ENCODE results near the gene C19orf67.

The C19orf67 gene

DNA sequence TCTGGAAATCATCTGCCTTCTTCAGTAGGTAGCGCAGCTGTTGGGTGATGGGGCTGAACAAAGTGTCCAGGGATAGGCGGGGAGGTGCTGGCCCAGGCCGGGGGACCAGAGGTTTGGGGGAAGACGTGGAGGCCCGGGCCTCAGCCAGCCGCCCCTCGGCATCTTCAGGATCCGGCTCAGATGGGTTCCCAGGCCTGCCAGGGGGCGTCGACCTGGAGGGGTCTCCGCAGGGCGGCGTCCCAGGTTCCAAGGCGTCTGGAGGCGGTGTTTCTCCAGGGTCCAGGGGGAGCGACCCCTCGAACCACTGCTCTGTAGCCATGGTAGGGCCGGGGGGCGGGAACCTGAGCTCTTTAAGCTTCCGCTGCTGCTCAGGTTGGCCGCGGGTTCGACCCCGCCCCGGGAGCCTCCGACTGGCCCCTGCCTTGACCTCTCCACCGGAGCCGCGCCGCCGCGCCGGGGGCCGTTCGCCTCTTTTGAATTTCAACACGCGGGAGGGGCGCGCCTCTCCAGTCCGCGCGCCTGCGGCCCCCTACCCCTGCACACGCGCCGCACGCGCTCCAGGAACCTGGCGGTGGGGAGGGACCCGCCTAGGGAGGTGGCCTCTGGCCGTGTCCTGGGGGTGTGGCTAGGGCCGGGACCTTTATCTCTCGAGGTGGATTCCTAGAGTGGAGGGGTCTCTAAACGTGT is at the start of gene C19orf67:
TSS of gene C19orf67 (minus strand) at position 475 of the 687 bp plus-strand sequence. CDS start at position 319, 156 bp downstream.
- no peak for DNase-seq

DNA sequence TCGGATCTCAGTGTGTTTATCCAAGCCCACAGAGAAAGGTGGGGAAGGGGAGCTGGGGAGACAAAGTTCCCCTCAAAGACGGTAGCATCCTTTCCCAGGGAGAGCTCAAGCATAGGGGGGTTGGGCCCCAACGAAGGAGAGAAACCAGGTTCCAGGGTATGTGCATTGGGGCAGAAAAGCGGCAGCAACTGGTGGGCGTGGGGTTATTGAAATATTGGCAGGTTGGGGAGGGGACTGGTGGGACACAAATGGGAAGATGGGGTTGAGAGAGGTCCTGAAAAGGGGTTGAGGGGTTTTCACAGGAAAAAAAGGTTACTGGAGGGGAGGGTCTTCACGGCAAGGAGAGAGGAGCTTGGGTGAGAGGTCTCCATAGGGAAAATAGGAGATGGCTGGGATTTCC is 49.8 kb upstream of the C19orf67 start:
- DNase-seq: no peak

GRCh38 chr19:14127929-14128509 is 42.4 kb upstream of the C19orf67 start:
- peak in 1 of 2 donors; percentile 45 for DNase-seq

DNA sequence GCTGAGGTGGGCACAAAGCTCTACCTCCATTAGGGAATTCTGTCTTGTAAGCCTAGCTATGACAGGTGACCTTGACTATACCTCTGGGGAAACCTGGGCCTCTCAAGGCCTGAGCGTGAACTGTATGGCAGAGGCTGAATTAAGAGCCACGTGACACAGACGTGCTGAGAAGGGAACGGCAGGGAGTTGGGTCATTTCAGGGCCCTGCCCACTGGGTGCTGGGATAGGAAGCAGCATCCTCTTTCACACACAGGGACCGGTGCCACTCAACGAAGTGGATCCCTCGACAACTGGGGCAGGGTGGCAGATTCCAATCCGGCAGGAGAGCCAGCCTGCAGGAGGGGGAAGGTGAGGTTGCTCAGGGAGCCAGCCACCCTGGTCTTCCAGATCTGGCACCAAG is 41.6 kb upstream of the C19orf67 start:
- DNase-seq: peak in 1 of 2 donors; percentile 60

GRCh38 chr19:14122924-14123323 is 37.3 kb upstream of the C19orf67 start:
- no peak for DNase-seq

DNA sequence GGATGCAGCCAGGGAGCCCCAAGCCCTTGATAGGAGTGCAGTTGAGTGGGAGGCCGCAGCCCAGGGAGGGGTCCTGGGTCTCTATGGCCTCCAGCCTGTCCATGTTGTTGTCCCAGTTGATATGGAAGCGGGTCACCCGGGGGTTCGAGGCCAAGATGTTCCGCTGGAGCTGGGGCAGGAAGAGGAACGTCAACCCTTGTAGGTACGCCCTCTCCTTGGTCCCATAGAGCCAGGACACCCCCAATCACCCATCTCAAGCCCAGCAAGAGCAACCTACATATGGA is 34.9 kb upstream of the C19orf67 start:
- DNase-seq: no peak

DNA sequence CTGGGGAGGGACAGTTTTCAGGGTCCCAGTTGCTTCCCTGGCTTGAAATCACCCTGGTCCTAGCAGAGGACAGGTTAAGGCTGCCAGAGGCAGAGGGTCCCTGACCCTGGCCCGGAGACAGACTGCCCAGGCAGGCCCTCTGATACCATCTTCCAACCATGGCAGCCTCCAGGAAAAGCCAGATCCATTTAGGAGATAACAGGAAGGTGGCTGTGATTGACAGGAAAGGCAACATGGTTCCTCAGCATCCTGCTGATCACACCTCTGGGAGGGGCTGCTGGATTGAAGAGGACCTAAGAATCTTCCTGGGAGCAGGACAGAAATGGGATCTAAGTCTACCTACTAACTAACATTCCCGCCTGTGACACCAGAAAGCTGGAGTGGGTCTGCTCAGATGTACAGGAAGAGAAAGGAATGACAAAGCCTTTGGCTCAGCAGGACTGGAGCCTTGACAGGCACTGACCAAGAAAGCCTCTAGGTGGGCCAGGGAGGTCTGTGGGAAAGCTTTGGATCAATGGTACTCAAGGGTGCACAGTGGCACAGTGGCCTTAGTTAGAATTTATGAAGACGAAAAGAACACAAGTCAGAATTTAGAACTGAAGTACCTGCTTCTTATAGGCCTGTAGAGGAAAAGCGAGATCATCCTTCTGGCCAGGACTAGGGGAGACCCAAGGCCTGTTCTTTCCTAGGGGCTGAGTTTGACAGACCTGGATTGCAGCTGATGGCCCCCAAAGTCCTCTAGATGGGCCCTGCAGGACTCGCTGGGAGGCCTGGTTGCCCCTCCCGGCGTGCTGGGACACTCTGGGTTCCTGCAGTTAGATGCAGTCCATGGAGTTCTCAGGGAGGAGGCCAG is 34.3 kb upstream of the C19orf67 start:
- no peak for DNase-seq

DNA sequence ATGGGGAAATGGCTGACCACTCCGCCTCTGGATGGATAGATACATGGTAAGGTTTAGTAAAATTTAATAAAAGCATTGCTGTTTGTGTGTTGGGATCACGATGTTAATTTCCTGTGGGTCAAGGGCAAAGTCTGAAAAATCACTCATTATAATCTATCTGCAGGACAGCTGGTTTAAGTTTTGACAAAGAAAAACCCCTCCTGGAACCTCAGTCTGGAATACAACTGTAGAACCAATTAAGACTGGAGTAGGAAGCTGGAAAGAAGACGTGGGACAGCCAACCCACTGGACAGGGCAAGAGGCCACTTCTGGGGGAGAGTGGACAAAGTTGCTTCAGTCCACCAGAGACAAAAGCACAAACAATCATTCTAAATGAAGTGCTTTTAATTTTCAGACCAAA is 33.6 kb upstream of the C19orf67 start:
- DNase-seq: no peak

DNA sequence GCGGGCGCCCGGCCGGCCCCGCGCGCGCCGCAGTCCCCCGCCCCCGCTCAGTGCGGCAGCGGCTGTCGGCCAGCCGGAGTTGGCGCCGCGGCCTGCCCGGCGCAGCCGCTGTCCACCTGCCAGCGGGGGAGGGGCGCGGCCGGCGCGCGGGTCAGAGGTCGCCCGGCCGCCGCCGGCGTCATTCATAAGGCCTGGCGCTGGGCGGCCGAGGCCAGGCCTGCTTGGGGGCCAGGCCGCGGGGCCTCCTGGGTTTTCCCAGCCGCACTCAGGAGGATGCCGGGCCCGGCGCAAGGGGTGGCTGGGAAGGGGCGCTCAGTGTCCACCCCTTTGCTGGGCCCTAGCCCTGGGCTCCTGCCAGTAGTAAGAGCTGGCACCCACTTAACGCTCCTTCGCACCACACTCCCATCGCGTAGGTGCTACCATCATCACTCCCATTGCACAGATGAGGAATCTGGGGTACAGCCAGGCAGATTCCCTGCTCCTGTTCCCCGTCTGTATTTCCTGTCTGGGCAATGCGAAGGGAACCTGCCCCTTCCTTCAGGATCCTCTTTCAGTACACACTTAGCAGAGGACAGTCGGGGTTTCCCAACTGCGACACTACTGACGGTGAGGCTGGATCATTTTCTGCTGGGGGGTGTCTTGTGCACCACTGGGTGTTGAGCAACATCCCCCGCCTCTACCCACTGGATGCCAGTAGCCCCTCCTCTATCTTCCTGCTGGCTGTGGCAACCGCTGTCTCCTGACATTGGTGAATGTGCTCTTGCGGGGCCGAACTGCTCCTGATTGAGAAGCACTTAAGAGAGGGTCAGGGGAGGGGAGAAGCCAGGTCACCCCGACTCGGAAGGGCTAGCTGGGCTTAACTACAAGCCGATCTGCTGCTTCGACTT is 32.8 kb upstream of the C19orf67 start:
- peak; percentile 63 to 86 for DNase-seq

DNA sequence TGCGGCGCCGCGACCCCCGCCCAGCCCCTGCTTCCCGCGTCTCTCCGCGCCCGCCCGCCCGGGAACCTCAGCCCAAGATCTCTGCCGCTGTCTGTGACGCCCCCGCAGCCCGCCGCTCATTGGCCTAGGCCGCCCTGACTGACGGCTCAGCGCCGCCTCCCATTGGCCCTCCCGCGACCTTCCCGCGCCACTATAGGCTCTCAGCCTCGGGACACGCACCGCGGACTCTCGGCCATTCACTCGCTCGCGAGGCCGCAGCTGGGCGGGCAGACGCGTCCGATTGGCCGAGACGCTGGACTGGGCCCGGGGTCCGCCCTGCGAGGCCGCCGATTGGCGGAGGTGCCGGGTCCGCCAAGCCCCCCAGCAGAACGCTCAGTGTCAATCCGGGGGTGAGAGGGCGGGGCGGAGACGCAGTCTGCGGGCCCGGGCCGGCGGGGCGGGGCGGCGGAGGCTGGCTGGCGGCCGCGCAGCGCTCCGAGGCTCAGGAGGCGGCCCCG is 32.1 kb upstream of the C19orf67 start, which contains the start of gene PRKACA:
TSS of gene PRKACA (minus strand) at position 95 of the 497 bp plus-strand sequence. CDS start 215 bp downstream, outside the sequence.
- DNase-seq: peak; percentile 98 to 99

- DNase-seq: peak; percentile 15 to 18
Observed at GRCh38 chr19:14116918-14117578, 31.5 kb upstream of the C19orf67 start.

GRCh38 chr19:14116525-14116917 is 30.9 kb upstream of the C19orf67 start:
- DNase-seq: no peak

GRCh38 chr19:14115756-14116155 is 30.2 kb upstream of the C19orf67 start:
- DNase-seq: no peak

- DNase-seq: peak; percentile 61 to 74
Observed at GRCh38 chr19:14114854-14115253, 29.3 kb upstream of the C19orf67 start.

DNA sequence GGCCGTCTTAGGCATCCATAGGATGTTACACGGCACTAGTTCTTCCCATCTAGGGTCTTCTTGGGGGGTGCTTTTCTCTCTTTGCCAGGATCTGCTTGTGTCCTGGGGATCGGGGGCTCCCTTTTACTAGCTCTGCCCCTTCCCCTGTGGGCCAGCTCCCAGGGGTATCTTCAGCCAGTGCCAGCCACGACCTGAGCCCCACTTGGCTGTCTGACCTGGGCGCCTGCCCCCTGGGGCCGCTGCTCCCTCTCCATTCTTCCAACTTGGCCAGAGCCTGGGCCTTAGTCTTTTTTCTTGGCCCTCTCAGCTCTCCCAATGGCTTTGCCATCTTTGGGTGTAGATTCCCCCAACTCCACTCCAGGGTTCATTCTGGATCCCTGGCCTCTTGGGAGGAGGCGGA is 28.9 kb upstream of the C19orf67 start:
- DNase-seq: no peak

GRCh38 chr19:14113762-14114414 is 28.3 kb upstream of the C19orf67 start:
- DNase-seq: peak; percentile 48 to 51

- no peak for DNase-seq
Observed at GRCh38 chr19:14112809-14113385, 27.3 kb upstream of the C19orf67 start.

DNA sequence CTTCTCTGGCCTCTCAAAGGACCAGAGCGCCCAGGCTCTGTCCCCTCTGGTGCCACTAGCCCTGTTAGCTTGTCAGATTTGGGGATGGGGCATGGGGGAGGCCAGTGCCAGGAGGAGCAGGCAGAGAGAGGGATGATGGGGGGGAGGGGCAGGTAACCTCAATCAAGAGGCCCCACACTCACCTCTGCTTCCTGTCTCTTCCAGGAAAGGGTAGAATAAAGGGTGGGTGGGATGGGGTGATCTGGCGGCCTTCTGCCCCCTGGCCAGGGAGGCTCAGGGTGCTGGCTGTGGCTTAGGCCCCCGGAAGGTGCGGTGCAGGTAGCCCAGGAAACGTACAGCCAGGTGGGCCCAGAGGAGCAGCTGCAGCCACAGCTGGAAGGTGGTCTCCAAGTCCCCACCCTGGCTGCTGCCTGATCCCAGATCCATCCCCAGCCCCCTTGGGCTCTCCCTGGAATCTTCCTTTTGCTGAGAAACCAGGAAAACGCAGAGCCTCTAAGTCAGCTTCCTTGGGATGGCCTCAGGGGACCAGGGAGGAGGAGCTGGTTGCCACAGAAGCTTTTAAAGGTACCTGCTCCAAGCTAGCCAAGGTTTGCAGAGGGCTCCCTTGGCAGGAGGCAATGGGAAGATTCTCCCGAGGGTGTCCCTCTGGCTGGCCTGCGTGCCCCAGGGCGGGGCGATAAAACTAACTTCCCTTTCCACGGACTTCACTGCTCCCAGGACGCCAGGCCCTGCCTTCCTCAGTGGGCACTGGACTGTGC is 26.6 kb upstream of the C19orf67 start:
- no peak for DNase-seq

GRCh38 chr19:14111486-14111885 is 25.9 kb upstream of the C19orf67 start:
- no peak for DNase-seq

GRCh38 chr19:14110650-14111049 is 25.1 kb upstream of the C19orf67 start:
- DNase-seq: no peak
